ENCODE measurements around the gene DCUN1D5.

DNA sequence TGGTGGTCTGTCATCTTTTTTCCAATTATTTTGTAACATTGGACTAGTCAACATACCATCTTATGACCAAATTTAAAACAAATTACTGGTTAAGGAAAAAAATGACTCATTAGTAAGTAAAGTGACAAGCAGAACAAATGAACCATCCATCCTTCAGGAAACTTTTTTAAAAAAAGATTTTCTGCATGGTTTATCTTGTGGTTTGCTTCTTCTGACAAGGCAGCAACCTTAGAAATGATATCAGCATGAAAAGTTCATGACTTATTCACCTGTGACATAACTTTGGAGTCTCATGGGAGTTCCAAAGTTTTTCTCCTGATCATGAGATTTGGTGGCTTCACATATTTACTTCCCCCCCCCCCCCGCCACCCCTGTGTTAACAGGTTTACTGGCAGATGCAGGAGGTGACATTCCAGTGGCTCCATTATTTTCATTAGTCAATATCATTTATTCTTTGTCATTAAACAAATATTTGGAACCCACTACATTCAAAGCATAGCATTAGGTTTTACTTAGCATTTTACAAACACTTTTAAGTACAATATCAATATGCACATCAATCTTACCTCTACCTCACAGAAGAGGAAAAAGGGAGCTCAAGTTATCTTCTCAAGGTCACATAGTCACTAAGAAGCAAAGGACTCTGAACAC lies 40.7 kb downstream of the DCUN1D5 start:
- TF ChIP-seq, protein P1, sequence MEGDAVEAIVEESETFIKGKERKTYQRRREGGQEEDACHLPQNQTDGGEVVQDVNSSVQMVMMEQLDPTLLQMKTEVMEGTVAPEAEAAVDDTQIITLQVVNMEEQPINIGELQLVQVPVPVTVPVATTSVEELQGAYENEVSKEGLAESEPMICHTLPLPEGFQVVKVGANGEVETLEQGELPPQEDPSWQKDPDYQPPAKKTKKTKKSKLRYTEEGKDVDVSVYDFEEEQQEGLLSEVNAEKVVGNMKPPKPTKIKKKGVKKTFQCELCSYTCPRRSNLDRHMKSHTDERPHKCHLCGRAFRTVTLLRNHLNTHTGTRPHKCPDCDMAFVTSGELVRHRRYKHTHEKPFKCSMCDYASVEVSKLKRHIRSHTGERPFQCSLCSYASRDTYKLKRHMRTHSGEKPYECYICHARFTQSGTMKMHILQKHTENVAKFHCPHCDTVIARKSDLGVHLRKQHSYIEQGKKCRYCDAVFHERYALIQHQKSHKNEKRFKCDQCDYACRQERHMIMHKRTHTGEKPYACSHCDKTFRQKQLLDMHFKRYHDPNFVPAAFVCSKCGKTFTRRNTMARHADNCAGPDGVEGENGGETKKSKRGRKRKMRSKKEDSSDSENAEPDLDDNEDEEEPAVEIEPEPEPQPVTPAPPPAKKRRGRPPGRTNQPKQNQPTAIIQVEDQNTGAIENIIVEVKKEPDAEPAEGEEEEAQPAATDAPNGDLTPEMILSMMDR (IDR thresholded peaks at IDR 0.05): no peak
- TF ChIP-seq POLR2A (IDR thresholded peaks at IDR 0.05): no peak

Measured in adrenal gland (tissue), 5 donors.